ENCODE data around the gene PROX2. TPM values are rescaled to one million over a fixed set of nuclear protein-coding genes. Genes with fewer than 3 reads are reported as not detected.

PROX2 gene
- total RNA-seq, 1 donor from 2014 or later = not detected

DNA sequence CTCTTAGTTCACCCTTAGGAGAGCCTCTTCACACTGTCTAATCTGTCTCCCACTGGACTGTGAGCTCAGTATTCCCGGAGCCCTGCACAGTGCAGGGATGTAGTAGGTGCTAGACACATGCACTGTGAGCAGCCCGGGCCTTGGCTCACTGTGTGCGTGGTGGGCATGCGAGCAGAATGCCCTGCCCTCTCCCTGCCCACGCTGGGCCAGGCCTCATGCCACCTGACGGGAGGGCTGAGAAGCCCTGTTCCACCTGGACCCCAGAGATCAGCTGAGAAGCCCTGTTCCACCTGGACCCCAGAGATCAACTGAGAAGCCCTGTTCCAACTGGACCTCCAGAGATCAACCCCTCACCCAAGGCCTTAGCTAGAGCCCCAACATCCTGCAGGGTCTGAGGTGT is 36.2 kb upstream of the PROX2 start:
- TF ChIP-seq, protein P1, sequence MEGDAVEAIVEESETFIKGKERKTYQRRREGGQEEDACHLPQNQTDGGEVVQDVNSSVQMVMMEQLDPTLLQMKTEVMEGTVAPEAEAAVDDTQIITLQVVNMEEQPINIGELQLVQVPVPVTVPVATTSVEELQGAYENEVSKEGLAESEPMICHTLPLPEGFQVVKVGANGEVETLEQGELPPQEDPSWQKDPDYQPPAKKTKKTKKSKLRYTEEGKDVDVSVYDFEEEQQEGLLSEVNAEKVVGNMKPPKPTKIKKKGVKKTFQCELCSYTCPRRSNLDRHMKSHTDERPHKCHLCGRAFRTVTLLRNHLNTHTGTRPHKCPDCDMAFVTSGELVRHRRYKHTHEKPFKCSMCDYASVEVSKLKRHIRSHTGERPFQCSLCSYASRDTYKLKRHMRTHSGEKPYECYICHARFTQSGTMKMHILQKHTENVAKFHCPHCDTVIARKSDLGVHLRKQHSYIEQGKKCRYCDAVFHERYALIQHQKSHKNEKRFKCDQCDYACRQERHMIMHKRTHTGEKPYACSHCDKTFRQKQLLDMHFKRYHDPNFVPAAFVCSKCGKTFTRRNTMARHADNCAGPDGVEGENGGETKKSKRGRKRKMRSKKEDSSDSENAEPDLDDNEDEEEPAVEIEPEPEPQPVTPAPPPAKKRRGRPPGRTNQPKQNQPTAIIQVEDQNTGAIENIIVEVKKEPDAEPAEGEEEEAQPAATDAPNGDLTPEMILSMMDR (conservative IDR thresholded peaks at IDR 0.05) = no peak
- no peak overlapping the region for H3K4me3 Mint-ChIP-seq
- H3K27me3 Mint-ChIP-seq = no peaks in the 10 kb centered on the region
- peaks cover 16% of the 10 kb centered on the region for H3K4me1 Mint-ChIP-seq (ENCODE audit: unreplicated experiment)
- H3K27ac Mint-ChIP-seq = no peak overlapping the region
- no peaks in the 10 kb centered on the region for H3K36me3 Mint-ChIP-seq
- H3K9me3 Mint-ChIP-seq = no peaks in the 10 kb centered on the region
- no peak for DNase-seq (ENCODE audit: extremely low spot score, unreplicated experiment)

DNA sequence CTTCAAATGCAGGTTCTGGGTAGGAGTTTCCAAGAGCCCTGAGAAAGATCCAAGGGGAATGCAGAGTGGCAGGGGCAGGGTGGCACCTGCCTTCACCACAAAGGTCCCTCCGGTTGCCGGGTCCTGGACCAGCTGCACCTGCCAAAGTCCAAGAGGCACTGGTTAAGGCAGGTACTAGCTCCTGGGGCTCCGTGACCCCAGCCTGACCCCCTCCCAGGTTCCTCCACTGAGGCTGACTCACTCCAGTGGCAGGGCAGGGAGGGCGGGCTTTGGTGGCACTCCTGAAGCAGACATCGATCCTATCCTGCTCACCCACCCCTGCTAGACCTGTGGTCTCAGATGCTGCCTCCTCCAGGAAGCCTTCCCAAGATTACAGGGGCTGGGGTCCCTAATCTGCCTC is 35.8 kb upstream of the PROX2 start:
- no peaks in the 10 kb centered on the region for H3K36me3 Mint-ChIP-seq
- H3K4me3 Mint-ChIP-seq = no peak overlapping the region
- no peak overlapping the region for H3K27ac Mint-ChIP-seq
- H3K4me1 Mint-ChIP-seq (ENCODE audit: unreplicated experiment) = peaks cover 14% of the 10 kb centered on the region
- H3K27me3 Mint-ChIP-seq = no peaks in the 10 kb centered on the region
- TF ChIP-seq, protein P1 (conservative IDR thresholded peaks at IDR 0.05) = no peak
- no peak for DNase-seq (ENCODE audit: extremely low spot score, unreplicated experiment)
- no peaks in the 10 kb centered on the region for H3K9me3 Mint-ChIP-seq

DNA sequence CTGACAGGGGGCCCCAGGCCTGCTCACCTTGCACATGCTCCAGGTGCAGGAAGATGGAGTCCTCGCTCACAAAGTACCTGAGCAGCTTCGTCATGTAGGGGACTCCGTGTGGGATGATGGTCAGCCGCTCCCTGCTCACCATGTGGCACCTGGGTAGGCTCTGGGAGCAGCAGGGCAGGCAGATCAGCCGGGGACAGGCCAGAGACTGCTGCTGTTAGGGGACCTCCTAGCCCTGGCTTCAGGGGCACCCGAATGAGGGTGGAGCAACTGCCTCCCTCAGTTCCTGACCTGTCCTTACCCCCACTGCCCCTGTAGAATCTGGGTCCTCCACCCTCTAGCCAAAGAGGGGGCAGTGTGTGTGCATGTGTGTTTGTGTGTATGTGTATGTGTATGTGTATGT is 35.3 kb upstream of the PROX2 start:
- peaks cover 11% of the 10 kb centered on the region for H3K4me1 Mint-ChIP-seq (ENCODE audit: unreplicated experiment)
- H3K4me3 Mint-ChIP-seq = no peak overlapping the region
- no peaks in the 10 kb centered on the region for H3K36me3 Mint-ChIP-seq
- H3K9me3 Mint-ChIP-seq = no peaks in the 10 kb centered on the region
- H3K27me3 Mint-ChIP-seq = no peaks in the 10 kb centered on the region
- no peak for DNase-seq (ENCODE audit: extremely low spot score, unreplicated experiment)
- TF ChIP-seq, protein P1 (conservative IDR thresholded peaks at IDR 0.05) = no peak
- H3K27ac Mint-ChIP-seq = no peak overlapping the region

DNA sequence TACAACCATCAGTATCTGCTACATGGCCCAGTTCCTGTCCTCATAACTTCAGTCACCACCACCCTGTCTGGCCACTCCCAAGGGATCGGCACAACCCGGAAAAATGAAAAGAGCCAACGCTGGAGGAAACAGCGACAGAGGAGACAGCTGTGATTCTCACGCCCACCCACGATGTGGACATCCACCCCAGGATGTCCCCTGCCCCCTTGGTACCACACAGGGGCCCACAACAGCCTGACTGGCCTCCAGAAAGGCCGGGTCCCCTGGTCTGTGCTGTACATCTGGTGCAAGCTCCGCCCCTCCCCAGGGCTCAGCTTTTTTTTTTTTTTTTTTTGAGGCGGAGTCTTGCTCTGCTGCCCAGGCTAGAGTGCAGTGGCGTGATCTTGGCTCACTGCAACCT is 34.6 kb upstream of the PROX2 start:
- Mint-ChIP-seq H3K4me3 (no peak overlapping the region), H3K4me1 (ENCODE audit: unreplicated experiment) (peaks cover 8% of the 10 kb centered on the region), H3K27ac (no peak overlapping the region), H3K9me3 (no peaks in the 10 kb centered on the region), H3K27me3 (no peaks in the 10 kb centered on the region), H3K36me3 (no peaks in the 10 kb centered on the region)
- no peak for DNase-seq (ENCODE audit: extremely low spot score, unreplicated experiment)
- TF ChIP-seq, protein P1 (conservative IDR thresholded peaks at IDR 0.05) = no peak

DNA sequence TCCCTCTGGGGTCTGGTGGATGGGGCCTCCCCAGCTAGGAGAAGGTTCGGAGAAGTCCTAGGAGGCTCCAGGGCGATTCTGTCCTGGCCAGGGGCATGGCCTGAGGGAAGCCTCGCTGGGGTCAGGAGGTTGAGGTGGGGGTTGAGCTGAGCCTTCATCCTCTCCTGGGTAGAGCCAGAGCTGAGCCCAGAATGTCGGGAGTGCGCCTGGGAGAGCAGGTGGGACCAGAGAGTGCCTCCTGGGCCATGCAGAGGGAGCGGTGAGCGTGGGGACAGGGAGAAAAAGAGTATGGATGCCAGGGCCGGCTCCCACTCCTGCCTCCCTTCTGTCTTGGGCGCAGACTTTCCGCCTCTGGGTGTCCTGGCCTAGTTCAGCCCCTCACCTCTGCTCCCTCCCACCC is 34.0 kb upstream of the PROX2 start:
- peaks cover 8% of the 10 kb centered on the region for H3K4me1 Mint-ChIP-seq (ENCODE audit: unreplicated experiment)
- no peaks in the 10 kb centered on the region for H3K9me3 Mint-ChIP-seq
- no peak for DNase-seq (ENCODE audit: extremely low spot score, unreplicated experiment)
- H3K27ac Mint-ChIP-seq = no peak overlapping the region
- no peaks in the 10 kb centered on the region for H3K36me3 Mint-ChIP-seq
- H3K4me3 Mint-ChIP-seq = no peak overlapping the region
- TF ChIP-seq, protein P1 (conservative IDR thresholded peaks at IDR 0.05) = no peak
- no peaks in the 10 kb centered on the region for H3K27me3 Mint-ChIP-seq

DNA sequence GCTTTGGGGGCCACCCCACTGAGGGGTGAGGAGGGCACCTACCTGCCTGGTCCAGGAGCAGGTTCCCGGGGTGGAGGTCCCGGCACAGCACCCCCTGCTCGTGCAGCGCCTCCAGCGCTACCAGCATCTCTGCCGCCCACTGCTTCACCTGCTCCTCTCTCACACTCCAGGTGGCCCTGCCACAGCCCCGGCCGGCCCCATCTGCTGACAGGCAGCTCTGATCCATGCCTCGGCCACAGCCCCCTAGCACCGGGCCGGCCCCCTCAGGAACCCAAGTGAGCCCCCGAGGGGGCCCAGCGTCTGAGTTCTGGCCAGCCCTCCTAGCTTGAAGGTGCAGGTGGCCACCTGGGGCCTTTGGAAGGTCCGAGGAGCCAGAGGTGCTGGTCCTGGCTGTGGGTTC is 33.6 kb upstream of the PROX2 start:
- no peak overlapping the region for H3K27ac Mint-ChIP-seq
- peaks cover 8% of the 10 kb centered on the region for H3K4me1 Mint-ChIP-seq (ENCODE audit: unreplicated experiment)
- no peaks in the 10 kb centered on the region for H3K36me3 Mint-ChIP-seq
- no peaks in the 10 kb centered on the region for H3K9me3 Mint-ChIP-seq
- H3K27me3 Mint-ChIP-seq = no peaks in the 10 kb centered on the region
- no peak for DNase-seq (ENCODE audit: extremely low spot score, unreplicated experiment)
- TF ChIP-seq, protein P1 (conservative IDR thresholded peaks at IDR 0.05) = no peak
- no peak overlapping the region for H3K4me3 Mint-ChIP-seq

All from type B pancreatic cell (in vitro differentiated cells).